ENCODE data around the gene ANKS3. TPM values are rescaled to one million over a fixed set of nuclear protein-coding genes. Genes with fewer than 3 reads are reported as not detected.

ANKS3 gene
- total RNA-seq, 4 donors from 2014 or later = 29.3 to 58.8 (median 51.8) TPM

GRCh38 chr16:4754865-4755264, 20.8 kb upstream of the ANKS3 start:
- H3K4me1 ChIP-seq = no peaks in the 10 kb centered on the region
- TF ChIP-seq CTCF (IDR thresholded peaks at IDR 0.05) (no peak), POLR2A (IDR thresholded peaks at IDR 0.05) (no peak), EP300 (IDR thresholded peaks at IDR 0.05) (no peak)
- H3K27me3 ChIP-seq = no peaks in the 10 kb centered on the region
- no peak overlapping the region for H3K4me3 ChIP-seq
- 95 to 99% methylated on average over 4 of the region's 4 CpGs for WGBS, 2 donors
- no peaks in the 10 kb centered on the region for H3K9me3 ChIP-seq
- no peak overlapping the region for H3K27ac ChIP-seq
- H3K36me3 ChIP-seq = peaks cover 4 to 100% (median 27%) of the 10 kb centered on the region in 3 donors
- no peak for DNase-seq (ENCODE audit: low spot score in 2 of 2)

GRCh38 chr16:4753227-4753626, 19.2 kb upstream of the ANKS3 start:
- Histone ChIP-seq H3K4me1 (no peaks in the 10 kb centered on the region), H3K27ac (no peak overlapping the region), H3K27me3 (no peaks in the 10 kb centered on the region), H3K9me3 (no peaks in the 10 kb centered on the region), H3K4me3 (no peak overlapping the region), H3K36me3 (peaks cover 4 to 100% (median 22%) of the 10 kb centered on the region in 3 donors)
- DNase-seq (ENCODE audit: low spot score in 2 of 2) = no peak
- TF ChIP-seq POLR2A (IDR thresholded peaks at IDR 0.05) (no peak), EP300 (IDR thresholded peaks at IDR 0.05) (no peak), CTCF (IDR thresholded peaks at IDR 0.05) (no peak)
- WGBS, 2 donors = 84 to 89% methylated on average over 11 of the region's 11 CpGs

- no peak overlapping the region for H3K4me3 ChIP-seq
These were observed 18.5 kb upstream of the ANKS3 start for GRCh38 chr16:4752351-4753100.

GRCh38 chr16:4750896-4751295, 16.8 kb upstream of the ANKS3 start:
- DNase-seq (ENCODE audit: low spot score in 2 of 2) = no peak
- 89 to 92% methylated on average over 8 of the region's 8 CpGs for WGBS, 2 donors
- TF ChIP-seq EP300 (IDR thresholded peaks at IDR 0.05) (no peak), POLR2A (IDR thresholded peaks at IDR 0.05) (no peak), CTCF (IDR thresholded peaks at IDR 0.05) (no peak)
- H3K4me1 ChIP-seq = peaks cover 0 to 12% (median 4%) of the 10 kb centered on the region in 4 donors
- no peak overlapping the region for H3K4me3 ChIP-seq
- H3K27ac ChIP-seq = no peak overlapping the region
- H3K36me3 ChIP-seq = peaks cover 4 to 76% (median 20%) of the 10 kb centered on the region in 3 donors
- H3K27me3 ChIP-seq = no peaks in the 10 kb centered on the region
- H3K9me3 ChIP-seq = no peaks in the 10 kb centered on the region

More at GRCh38 chr16:4752351-4753100, 18.5 kb upstream of the ANKS3 start:
- H3K9me3 ChIP-seq = no peaks in the 10 kb centered on the region
- H3K27ac ChIP-seq = no peak overlapping the region
- no peaks in the 10 kb centered on the region for H3K27me3 ChIP-seq
- WGBS, 2 donors = 93 to 96% methylated on average over 17 to 27 of the region's 44 CpGs
- peaks cover 0 to under 1% (median under 1%) of the 10 kb centered on the region in 4 donors for H3K4me1 ChIP-seq
- H3K36me3 ChIP-seq = peaks cover 4 to 93% (median 20%) of the 10 kb centered on the region in 3 donors
- DNase-seq (ENCODE audit: low spot score in 2 of 2) = no peak
- TF ChIP-seq CTCF (IDR thresholded peaks at IDR 0.05) (no peak), EP300 (IDR thresholded peaks at IDR 0.05) (no peak), POLR2A (IDR thresholded peaks at IDR 0.05) (no peak)

GRCh38 chr16:4749700-4750257, 15.7 kb upstream of the ANKS3 start:
- 82 to 83% methylated on average over 7 to 10 of the region's 10 CpGs for WGBS, 2 donors
- Histone ChIP-seq H3K4me3 (no peak overlapping the region), H3K27ac (no peak overlapping the region), H3K4me1 (peaks cover 0 to 12% (median 4%) of the 10 kb centered on the region in 4 donors), H3K27me3 (no peaks in the 10 kb centered on the region), H3K36me3 (peaks cover 4 to 65% (median 12%) of the 10 kb centered on the region in 3 donors), H3K9me3 (no peaks in the 10 kb centered on the region)
- TF ChIP-seq EP300 (IDR thresholded peaks at IDR 0.05) = no peak
- no peak for TF ChIP-seq POLR2A (IDR thresholded peaks at IDR 0.05)
- no peak for TF ChIP-seq CTCF (IDR thresholded peaks at IDR 0.05)
- no peak for DNase-seq (ENCODE audit: low spot score in 2 of 2)
